T-cell (primary cell): Measurements from ENCODE around the gene SEZ6. TPM values are rescaled to one million over a fixed set of nuclear protein-coding genes. Genes with fewer than 3 reads are reported as not detected.

ENCODE experiments used
- ATAC-seq, 4 experiments: fragments of 200-7000 bp in 3 of 4; fragments of 150-1000 bp in 1 of 4; cut with Tn5 transposase; replicated peaks in 1 of 4; 1 replicate in 3 of 4; 2 replicates in 1 of 4; pipeline ENCODE4 v1.10.0; 2021; ENCODE audit warnings: moderate library complexity in 3 of 4, mild to moderate bottlenecking in 2 of 4, moderate number of reproducible peaks in 1 of 4
- CTCF ChIA-PET, 2 donors: fragments of 300-600 bp; sonication (Branson Sonifier 250); formaldehyde crosslinking; loops; one replicate each; lab custom pipeline; 2022; ENCODE audit warnings: antibody characterized with exemption in 2 of 2; lab: Charles Lee
- POLR2A ChIA-PET, 2 donors: fragments of 300-600 bp; sonication (Branson Sonifier 250); formaldehyde crosslinking; loops; one replicate each; lab custom pipeline; 2022; ENCODE audit warnings: antibody characterized with exemption in 2 of 2; lab: Charles Lee
- DNase-seq, 35 experiments: peaks; one replicate each; pipeline versions ENCODE4 v3.0.0 to v3.0.0-alpha.2; 2013 to 2023
- H3K27ac ChIP-seq: one replicate; pipeline ENCODE4 v1.5.1; 2013; ENCODE audit warnings: low read length
- H3K27me3 ChIP-seq, 2 experiments: replicated peaks in 1 of 2; 1 replicate in 1 of 2; 2 replicates in 1 of 2; pipeline versions ENCODE4 v1.6.1 to v1.7.0; 2013; ENCODE audit warnings: low read length in 1 of 2, mixed read lengths in 1 of 2; ENCODE audit not compliant: control insufficient read depth in 2 of 2, insufficient read depth in 2 of 2; ENCODE audit errors: extremely low read depth in 1 of 2
- H3K36me3 ChIP-seq, 2 donors: 1 replicate in 1 of 2; 2 replicates in 1 of 2; pipeline versions ENCODE4 v1.6.1 to v1.7.0; 2013; ENCODE audit warnings: low read length in 1 of 2; ENCODE audit not compliant: control insufficient read depth in 2 of 2, insufficient read depth in 1 of 2; ENCODE audit errors: extremely low read depth in 1 of 2
- H3K4me1 ChIP-seq, 2 experiments: 1 replicate in 1 of 2; 2 replicates in 1 of 2; pipeline versions ENCODE4 v1.6.1 to v1.7.0; 2013; ENCODE audit warnings: low read length in 2 of 2, mixed read lengths in 1 of 2; ENCODE audit not compliant: insufficient read depth in 2 of 2, control insufficient read depth in 1 of 2; ENCODE audit errors: extremely low read depth in 1 of 2
- H3K4me3 ChIP-seq, 2 donors: 1 replicate in 1 of 2; 2 replicates in 1 of 2; pipeline versions ENCODE4 v1.5.1 to v1.7.0; 2013; ENCODE audit warnings: mild to moderate bottlenecking in 2 of 2, low read length in 1 of 2, moderate library complexity in 1 of 2; ENCODE audit not compliant: control insufficient read depth in 1 of 2; ENCODE audit errors: extremely low read depth in 1 of 2
- H3K9me3 ChIP-seq: 2 replicates; pipeline ENCODE4 v1.7.0; 2013
- H3K27ac Mint-ChIP-seq, 2 donors: one replicate each; pipeline ENCODE4 v1.8.0; 2020 to 2021; ENCODE audit warnings: mild to moderate bottlenecking in 2 of 2, mixed read lengths in 2 of 2
- H3K27me3 Mint-ChIP-seq, 2 donors: one replicate each; pipeline ENCODE4 v1.8.0; 2021 to 2022; ENCODE audit warnings: mixed read lengths in 2 of 2
- H3K36me3 Mint-ChIP-seq: one replicate; pipeline ENCODE4 v1.8.0; 2021; ENCODE audit warnings: mixed read lengths
- H3K4me1 Mint-ChIP-seq, 3 donors: one replicate each; pipeline ENCODE4 v1.8.0; 2020 to 2022; ENCODE audit warnings: mixed read lengths in 3 of 3, mild to moderate bottlenecking in 1 of 3
- H3K4me3 Mint-ChIP-seq, 3 donors: one replicate each; pipeline ENCODE4 v1.8.0; 2020 to 2022; ENCODE audit warnings: mild to moderate bottlenecking in 3 of 3, mixed read lengths in 3 of 3, moderate library complexity in 3 of 3
- H3K9me3 Mint-ChIP-seq, 3 donors: one replicate each; pipeline ENCODE4 v1.8.0; 2020 to 2022; ENCODE audit warnings: mixed read lengths in 3 of 3
- WGBS: methylation state at CpG from one replicate; pipeline ENCODE4 v1.1.5; 2013; ENCODE audit warnings: missing lambda C conversion rate; ENCODE audit not compliant: insufficient coverage; 5-methylcytosine and 5-hydroxymethylcytosine counted together
- total RNA-seq, 35 experiments: library from RNA in 6 of 35; stranded (reverse) in 6 of 35; fragments of 120-200 nt in 1 of 35; gene quantifications; one replicate each; pipeline versions ENCODE4 v1.2.1 to v1.2.4 and lab custom pipeline; 2013 to 2026

Gene SEZ6
- total RNA-seq, 5 donors from 2014 or later (not counting 1 experiment from before 2014, with no cell fraction given): 0.49 to 1.6 TPM; not detected in 3

GRCh38 chr17:28993645-28994426 is 12.0 kb downstream of the SEZ6 start:
- H3K36me3 ChIP-seq: no peaks in the 10 kb centered on the region
- WGBS: 72% methylated on average over 7 of the region's 13 CpGs
- H3K36me3 Mint-ChIP-seq: no peaks in the 10 kb centered on the region
- POLR2A ChIA-PET: interaction anchor here in 1 of 2 donors (0.6 kb wide), 1 partner anchor 1826 kb away, joined by 5 read pairs; no protein-coding TSS in a partner anchor
- H3K27me3 ChIP-seq: peaks cover 0 to 49% of the 10 kb centered on the region in 2 experiments
- no peaks in the 10 kb centered on the region for H3K4me1 Mint-ChIP-seq
- CTCF ChIA-PET: no interaction called here
- no peak overlapping the region for H3K27ac Mint-ChIP-seq
- DNase-seq (no peak), ATAC-seq (no peak)
- no peak overlapping the region for H3K27ac ChIP-seq
- no peaks in the 10 kb centered on the region for H3K4me1 ChIP-seq
- H3K9me3 ChIP-seq: no peaks in the 10 kb centered on the region
- peaks cover 17 to 23% of the 10 kb centered on the region in 2 donors for H3K27me3 Mint-ChIP-seq
- no peak overlapping the region for H3K4me3 Mint-ChIP-seq
- no peak overlapping the region for H3K4me3 ChIP-seq
- no peaks in the 10 kb centered on the region for H3K9me3 Mint-ChIP-seq

DNA sequence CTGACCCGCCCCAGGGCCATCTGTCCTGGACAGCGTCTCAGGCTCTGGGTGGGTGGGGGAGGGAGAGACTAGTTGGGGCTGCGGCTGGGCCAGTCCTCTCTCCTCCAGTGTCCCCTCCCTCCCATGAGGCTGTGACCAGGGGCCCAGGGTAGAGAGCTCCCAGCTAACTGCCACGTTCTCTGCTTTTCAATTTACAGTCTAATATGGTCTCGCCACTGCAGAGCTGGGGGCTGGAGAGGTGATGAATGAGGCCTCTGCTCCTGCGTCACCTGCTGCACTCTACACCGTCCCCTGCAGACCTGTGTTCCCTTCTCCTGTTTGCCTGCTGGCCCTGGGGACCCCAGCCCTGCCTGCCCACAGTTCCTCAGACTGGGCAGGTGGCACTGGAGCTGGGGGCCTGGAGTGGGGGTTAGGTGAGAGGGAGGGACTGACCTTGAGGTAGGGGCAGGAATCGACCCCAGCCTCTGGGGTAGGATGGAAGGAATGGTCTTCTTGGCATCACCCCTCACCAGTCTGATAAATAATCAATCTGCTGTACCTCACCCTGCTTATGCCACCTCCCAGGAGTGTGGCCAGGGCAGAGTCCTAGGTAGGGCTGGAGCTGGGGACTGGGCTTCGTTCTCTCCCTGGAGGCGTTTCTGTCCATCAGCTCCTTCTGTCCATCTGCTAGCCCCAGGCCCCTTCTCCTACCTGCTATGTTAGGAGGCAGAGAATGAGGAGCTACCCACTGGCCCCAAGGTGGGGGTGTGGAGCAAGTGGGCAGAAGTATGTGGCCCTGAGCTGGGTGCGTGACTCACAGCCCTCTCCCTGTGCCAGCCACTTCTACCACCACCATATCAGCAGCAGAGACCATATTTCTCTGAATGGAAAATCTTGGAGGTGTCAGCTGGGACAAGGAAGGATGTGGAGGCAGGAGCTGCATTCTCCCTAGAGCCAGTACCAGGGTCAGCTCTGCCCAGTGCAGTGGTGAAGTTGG is 12.9 kb downstream of the SEZ6 start:
- Mint-ChIP-seq H3K9me3 (no peaks in the 10 kb centered on the region), H3K36me3 (no peaks in the 10 kb centered on the region), H3K27ac (no peak overlapping the region), H3K27me3 (peaks cover 15 to 21% of the 10 kb centered on the region in 2 donors), H3K4me3 (no peak overlapping the region), H3K4me1 (no peaks in the 10 kb centered on the region)
- CTCF ChIA-PET: interaction anchor here in 1 of 2 donors (0.6 kb wide), 2 partner anchors 427 to 439 kb away, joined by 4 to 5 read pairs; no protein-coding TSS in a partner anchor
- H3K27me3 ChIP-seq: peaks cover 0 to 42% of the 10 kb centered on the region in 2 experiments
- 90% methylated on average over 2 of the region's 11 CpGs for WGBS
- no peak overlapping the region for H3K27ac ChIP-seq
- H3K9me3 ChIP-seq: no peaks in the 10 kb centered on the region
- POLR2A ChIA-PET: interaction anchor here in 1 of 2 donors (0.6 kb wide), 1 partner anchor 1827 kb away, joined by 5 read pairs; no protein-coding TSS in a partner anchor
- H3K4me3 ChIP-seq: no peak overlapping the region
- no peaks in the 10 kb centered on the region for H3K4me1 ChIP-seq
- no peaks in the 10 kb centered on the region for H3K36me3 ChIP-seq
- DNase-seq (no peak), ATAC-seq (no peak)

GRCh38 chr17:28992185-28992584 is 13.6 kb downstream of the SEZ6 start:
- H3K9me3 Mint-ChIP-seq: no peaks in the 10 kb centered on the region

GRCh38 chr17:28991779-28992178 is 14.1 kb downstream of the SEZ6 start:
- no peaks in the 10 kb centered on the region for H3K4me1 ChIP-seq
- H3K36me3 ChIP-seq: no peaks in the 10 kb centered on the region
- H3K27ac ChIP-seq: no peak overlapping the region
- no peaks in the 10 kb centered on the region for H3K9me3 ChIP-seq
- H3K27ac Mint-ChIP-seq: no peak overlapping the region
- ChIA-PET POLR2A (no interaction called here), CTCF (no interaction called here)
- no peak for DNase-seq
- 69% methylated on average over 6 of the region's 8 CpGs for WGBS
- H3K9me3 Mint-ChIP-seq: no peaks in the 10 kb centered on the region
- H3K27me3 Mint-ChIP-seq: peaks cover 12 to 13% of the 10 kb centered on the region in 2 donors
- H3K36me3 Mint-ChIP-seq: no peaks in the 10 kb centered on the region
- no peak for ATAC-seq
- H3K4me1 Mint-ChIP-seq: no peaks in the 10 kb centered on the region
- H3K27me3 ChIP-seq: peaks cover 0 to 36% of the 10 kb centered on the region in 2 experiments
- H3K4me3 Mint-ChIP-seq: no peak overlapping the region
- no peak overlapping the region for H3K4me3 ChIP-seq

More at GRCh38 chr17:28992185-28992584, 13.6 kb downstream of the SEZ6 start:
- H3K27ac Mint-ChIP-seq: no peak overlapping the region
- peaks cover 0 to 37% of the 10 kb centered on the region in 2 experiments for H3K27me3 ChIP-seq
- ATAC-seq (no peak), DNase-seq (no peak)
- no peak overlapping the region for H3K27ac ChIP-seq
- H3K9me3 ChIP-seq: no peaks in the 10 kb centered on the region
- no peak overlapping the region for H3K4me3 Mint-ChIP-seq
- no peak overlapping the region for H3K4me3 ChIP-seq
- peaks cover 15 to 16% of the 10 kb centered on the region in 2 donors for H3K27me3 Mint-ChIP-seq
- H3K36me3 ChIP-seq: no peaks in the 10 kb centered on the region
- no CpG with 5 or more reads among the region's 7 CpGs for WGBS
- ChIA-PET POLR2A (no interaction called here), CTCF (no interaction called here)
- H3K4me1 ChIP-seq: no peaks in the 10 kb centered on the region
- no peaks in the 10 kb centered on the region for H3K4me1 Mint-ChIP-seq
- H3K36me3 Mint-ChIP-seq: no peaks in the 10 kb centered on the region

DNA sequence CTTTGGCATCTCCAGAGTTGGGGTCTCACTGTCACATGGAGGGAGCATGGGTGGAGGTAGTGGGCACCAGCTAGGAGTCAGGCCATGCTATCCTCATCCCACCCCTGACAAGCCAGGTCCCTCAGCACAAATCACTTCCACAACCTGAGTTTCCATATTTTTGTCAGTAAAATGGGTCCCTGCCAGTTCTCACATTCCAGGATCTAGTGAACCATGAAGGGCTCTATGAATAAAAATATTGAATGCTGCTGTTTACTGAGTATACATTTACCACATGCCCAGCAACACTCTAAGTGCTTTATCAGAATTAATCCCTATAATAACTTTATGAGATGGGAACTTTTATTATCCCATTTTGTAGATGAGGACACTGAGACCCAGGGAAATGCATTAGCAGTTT is 16.8 kb downstream of the SEZ6 start:
- no peaks in the 10 kb centered on the region for H3K36me3 ChIP-seq
- peaks cover 0 to 1% of the 10 kb centered on the region in 2 experiments for H3K4me1 ChIP-seq
- no peak for ATAC-seq
- Mint-ChIP-seq H3K4me1 (peaks cover 0 to under 1% (median 0%) of the 10 kb centered on the region in 3 donors), H3K4me3 (no peak overlapping the region), H3K36me3 (no peaks in the 10 kb centered on the region), H3K27ac (no peak overlapping the region), H3K9me3 (no peaks in the 10 kb centered on the region), H3K27me3 (peaks cover 7 to 8% of the 10 kb centered on the region in 2 donors)
- peaks cover 0 to 28% of the 10 kb centered on the region in 2 experiments for H3K27me3 ChIP-seq
- POLR2A ChIA-PET: no interaction called here
- no peak overlapping the region for H3K4me3 ChIP-seq
- no peak overlapping the region for H3K27ac ChIP-seq
- DNase-seq: no peak
- CTCF ChIA-PET: no interaction called here
- no peaks in the 10 kb centered on the region for H3K9me3 ChIP-seq

DNA sequence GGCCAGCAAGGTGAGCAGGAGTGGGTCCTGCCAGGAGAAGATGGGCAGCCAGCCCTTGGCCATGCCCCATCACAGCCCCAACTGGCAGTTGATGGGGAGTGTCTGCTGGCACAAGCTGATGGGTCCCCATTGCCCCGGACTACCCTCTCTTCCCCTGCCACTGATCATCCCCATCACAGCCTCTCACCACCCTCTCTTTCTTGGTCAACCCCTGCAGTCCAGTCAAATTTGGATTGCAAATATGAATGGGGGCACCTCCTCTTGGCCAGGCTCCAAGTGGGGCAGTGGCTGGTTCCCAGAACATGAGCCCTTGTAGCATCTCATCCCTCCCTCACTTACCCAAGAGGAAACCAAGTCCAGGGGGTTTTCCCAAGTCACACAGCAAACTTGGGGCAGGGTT is 17.4 kb downstream of the SEZ6 start:
- Histone ChIP-seq H3K9me3 (no peaks in the 10 kb centered on the region), H3K27ac (no peak overlapping the region), H3K4me1 (peaks cover 0 to 7% of the 10 kb centered on the region in 2 experiments), H3K36me3 (no peaks in the 10 kb centered on the region), H3K4me3 (no peak overlapping the region), H3K27me3 (peaks cover 0 to 22% of the 10 kb centered on the region in 2 experiments)
- ChIA-PET POLR2A (no interaction called here), CTCF (no interaction called here)
- no peaks in the 10 kb centered on the region for H3K36me3 Mint-ChIP-seq
- DNase-seq (no peak), ATAC-seq (no peak)
- H3K4me1 Mint-ChIP-seq: peaks cover 1 to 6% (median 3%) of the 10 kb centered on the region in 3 donors
- no peak overlapping the region for H3K27ac Mint-ChIP-seq
- H3K4me3 Mint-ChIP-seq: no peak overlapping the region
- peaks cover 4 to 7% of the 10 kb centered on the region in 2 donors for H3K27me3 Mint-ChIP-seq
- H3K9me3 Mint-ChIP-seq: no peaks in the 10 kb centered on the region
- 71% methylated on average over 1 of the region's 1 CpG for WGBS
